ENCODE measurements around the gene LAGE3.

- TF ChIP-seq, protein P1, sequence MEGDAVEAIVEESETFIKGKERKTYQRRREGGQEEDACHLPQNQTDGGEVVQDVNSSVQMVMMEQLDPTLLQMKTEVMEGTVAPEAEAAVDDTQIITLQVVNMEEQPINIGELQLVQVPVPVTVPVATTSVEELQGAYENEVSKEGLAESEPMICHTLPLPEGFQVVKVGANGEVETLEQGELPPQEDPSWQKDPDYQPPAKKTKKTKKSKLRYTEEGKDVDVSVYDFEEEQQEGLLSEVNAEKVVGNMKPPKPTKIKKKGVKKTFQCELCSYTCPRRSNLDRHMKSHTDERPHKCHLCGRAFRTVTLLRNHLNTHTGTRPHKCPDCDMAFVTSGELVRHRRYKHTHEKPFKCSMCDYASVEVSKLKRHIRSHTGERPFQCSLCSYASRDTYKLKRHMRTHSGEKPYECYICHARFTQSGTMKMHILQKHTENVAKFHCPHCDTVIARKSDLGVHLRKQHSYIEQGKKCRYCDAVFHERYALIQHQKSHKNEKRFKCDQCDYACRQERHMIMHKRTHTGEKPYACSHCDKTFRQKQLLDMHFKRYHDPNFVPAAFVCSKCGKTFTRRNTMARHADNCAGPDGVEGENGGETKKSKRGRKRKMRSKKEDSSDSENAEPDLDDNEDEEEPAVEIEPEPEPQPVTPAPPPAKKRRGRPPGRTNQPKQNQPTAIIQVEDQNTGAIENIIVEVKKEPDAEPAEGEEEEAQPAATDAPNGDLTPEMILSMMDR (IDR thresholded peaks at IDR 0.05) = no peak
- TF ChIP-seq POLR2A (IDR thresholded peaks at IDR 0.05) = no peak
Observed at GRCh38 chrX:154512879-154513553, 33.9 kb upstream of the LAGE3 start.
